HepG2 (cell line): ENCODE measurements around the gene LAMP1. TPM values are rescaled to one million over a fixed set of nuclear protein-coding genes. Genes with fewer than 3 reads are reported as not detected.

Experiments
- ATAC-seq: fragments of 200-7000 bp; cut with Tn5 transposase; 3 replicates; pipeline ENCODE4 v1.9.1; 2020; ENCODE audit warnings: mild to moderate bottlenecking, moderate library complexity
- BruUV-seq: library from RNA; stranded (reverse); fragments of 400-500 nt; replicated peaks from 2 replicates; lab custom pipeline; 2021; lab: Mats Ljungman, UMichigan
- CTCF ChIA-PET: fragments of 300-600 bp; formaldehyde crosslinking; extraction: SDS; loops from one replicate; lab custom pipeline; 2021; ENCODE audit warnings: low total read pairs, inconsistent platforms, low intra/inter-chr PET ratio; lab: Yijun Ruan, JAX
- POLR2A ChIA-PET: fragments of 350-600 bp; sonication (Branson Sonifier 250); formaldehyde crosslinking; loops from one replicate; lab custom pipeline; 2020; ENCODE audit warnings: antibody characterized with exemption, inconsistent platforms; lab: Yijun Ruan, JAX
- DNase-seq: peaks from one replicate; pipeline ENCODE4 v3.0.0-alpha.2; 2015; ENCODE audit warnings: low spot score
- FAIRE-seq: peaks from 3 replicates; lab custom pipeline; 2011; peaks lifted over from hg19 to GRCh38; lab: Jason Lieb, UNC
- H2AFZ ChIP-seq: one replicate; pipeline ENCODE4 v1.6.1; 2011; ENCODE audit warnings: low read length, inconsistent platforms
- H3K27ac ChIP-seq: fragments of 300-600 bp; 3 replicates; pipeline ENCODE4 v1.8.0; 2011; ENCODE audit warnings: mixed run types, mild to moderate bottlenecking, mixed read lengths, low read length, inconsistent platforms; ENCODE audit not compliant: insufficient read depth; ENCODE audit errors: extremely low read length
- H3K27me3 ChIP-seq, 2 experiments: fragments of 200-600 bp in 1 of 2; 2 replicates in 1 of 2; 3 replicates in 1 of 2; pipeline versions ENCODE4 v1.6.0 to v1.8.0; 2011; ENCODE audit warnings: low read length in 2 of 2, mild to moderate bottlenecking in 2 of 2, moderate library complexity in 2 of 2, inconsistent platforms in 1 of 2; ENCODE audit not compliant: insufficient read depth in 2 of 2, control insufficient read depth in 1 of 2
- H3K36me3 ChIP-seq, 2 experiments: fragments of 200-600 bp in 1 of 2; replicated peaks in 1 of 2; 2 replicates in 1 of 2; 3 replicates in 1 of 2; pipeline versions ENCODE4 v1.5.1 to v1.8.0; 2011; ENCODE audit warnings: low read length in 2 of 2, inconsistent platforms in 1 of 2; ENCODE audit not compliant: insufficient read depth in 2 of 2, control insufficient read depth in 1 of 2
- H3K4me1 ChIP-seq: 2 replicates; pipeline ENCODE4 v1.5.1; 2012; ENCODE audit warnings: low read length, inconsistent platforms; ENCODE audit not compliant: insufficient read depth
- H3K4me2 ChIP-seq: 2 replicates; pipeline ENCODE4 v1.6.0; 2011; ENCODE audit warnings: low read depth, low read length, inconsistent platforms
- H3K4me3 ChIP-seq, 3 experiments: fragments of 200-600 bp in 1 of 3; sonication (generic), shearing (Covaris generic) in 1 of 3; replicated peaks in 1 of 3; 2 replicates each; pipeline ENCODE4 v1.5.1; 2011 to 2016; ENCODE audit warnings: low read length in 3 of 3, inconsistent platforms in 2 of 3, low read depth in 2 of 3, mild to moderate bottlenecking in 2 of 3, control low read depth in 1 of 3, mixed read lengths in 1 of 3; ENCODE audit not compliant: insufficient read depth in 1 of 3
- H3K79me2 ChIP-seq: one replicate; pipeline ENCODE4 v1.6.1; 2011; ENCODE audit warnings: low read length, inconsistent platforms; ENCODE audit not compliant: insufficient read depth
- H3K9ac ChIP-seq: 2 replicates; pipeline ENCODE4 v1.6.0; 2011; ENCODE audit warnings: mild to moderate bottlenecking, low read depth, low read length, inconsistent platforms; ENCODE audit not compliant: insufficient read depth
- H3K9me3 ChIP-seq: 2 replicates; pipeline ENCODE4 v1.5.1; 2012; ENCODE audit warnings: mild to moderate bottlenecking, low read length
- H4K20me1 ChIP-seq: 2 replicates; pipeline ENCODE4 v1.6.0; 2011; ENCODE audit warnings: inconsistent platforms, mild to moderate bottlenecking, low read length, moderate library complexity; ENCODE audit not compliant: insufficient read depth
- EED ChIP-seq: sonication (generic); formaldehyde crosslinking; IDR thresholded peaks from 2 replicates; pipeline ENCODE4 v1.5.0; 2020; ENCODE audit warnings: mild to moderate bottlenecking, missing genetic modification reagents
- FOXK2 ChIP-seq: fragments of 450-650 bp; IDR thresholded peaks from 2 replicates; pipeline ENCODE4 v1.6.1; 2016
- GABPB1 ChIP-seq: IDR thresholded peaks from 2 replicates; pipeline ENCODE4 v1.6.1; 2016; ENCODE audit warnings: mild to moderate bottlenecking, missing genetic modification reagents, moderate library complexity, missing compliant biosample characterization
- HNRNPK ChIP-seq: fragments of 200-400 bp; formaldehyde crosslinking; IDR thresholded peaks from 2 replicates; pipeline ENCODE4 v1.6.1; 2018; ENCODE audit warnings: low read length, low read depth, moderate library complexity, mild to moderate bottlenecking; ENCODE audit not compliant: poor library complexity, severe bottlenecking
- HOXA3 ChIP-seq: sonication (generic); formaldehyde crosslinking; IDR thresholded peaks from 2 replicates; pipeline ENCODE4 v1.5.0; 2020; ENCODE audit warnings: missing genetic modification reagents
- KLF12 ChIP-seq: sonication (generic); formaldehyde crosslinking; IDR thresholded peaks from 2 replicates; pipeline ENCODE4 v1.4.0; 2020; ENCODE audit warnings: missing genetic modification reagents, borderline replicate concordance
- MAFK ChIP-seq, 2 experiments: IDR thresholded peaks in 1 of 2; conservative IDR thresholded peaks in 1 of 2; 2 replicates each; pipeline ENCODE4 v1.6.1; 2011; ENCODE audit warnings: improper control_type of control experiment in 2 of 2, low read length in 2 of 2
- NFKB2 ChIP-seq: sonication (generic); formaldehyde crosslinking; IDR thresholded peaks from 2 replicates; pipeline ENCODE4 v1.4.0; 2020; ENCODE audit warnings: missing genetic modification reagents, borderline replicate concordance
- ZFY ChIP-seq: sonication (generic); formaldehyde crosslinking; IDR thresholded peaks from 2 replicates; pipeline ENCODE4 v1.4.0; 2020; ENCODE audit warnings: missing genetic modification reagents
- ZNF18 ChIP-seq: sonication (generic); formaldehyde crosslinking; IDR thresholded peaks from 2 replicates; pipeline ENCODE4 v1.8.0; 2022; ENCODE audit warnings: mild to moderate bottlenecking, missing genetic modification reagents; ENCODE audit not compliant: insufficient replicate concordance
- ZNF580 ChIP-seq: IDR thresholded peaks from 2 replicates; pipeline ENCODE4 v1.6.1; 2016; ENCODE audit warnings: low read depth, borderline replicate concordance
- ZNF747 ChIP-seq: sonication (generic); formaldehyde crosslinking; IDR thresholded peaks from 2 replicates; pipeline ENCODE4 v1.8.1; 2023; ENCODE audit warnings: missing genetic modification reagents, mild to moderate bottlenecking, borderline replicate concordance
- ZSCAN22 ChIP-seq: sonication (generic); formaldehyde crosslinking; IDR thresholded peaks from 2 replicates; pipeline ENCODE4 v1.4.0; 2020; ENCODE audit warnings: mild to moderate bottlenecking, missing genetic modification reagents
- WGBS: methylation state at CpG from one replicate; pipeline ENCODE4 v1.1.6; 2017; ENCODE audit warnings: low lambda C conversion rate; 5-methylcytosine and 5-hydroxymethylcytosine counted together
- in situ Hi-C: cut with HindIII; loops from 2 replicates; pipeline ENCODE4 v1.10.0; 2017; ENCODE audit warnings: low pct_unique_long_range_greater_than_20kb; ENCODE audit not compliant: extremely low pct_ligation_motif_present
- intact Hi-C: fragments of 100-400 bp; cut with micrococcal nuclease; formaldehyde crosslinking; loops from one replicate; pipeline ENCODE4 v1.10.0; 2022; ENCODE audit not compliant: unreplicated experiment
- polyA plus RNA-seq, 8 experiments: library from polyadenylated mRNA; depleted of rRNA in 3 of 8; stranded (reverse) in 7 of 8; unstranded in 1 of 8; fragments of >200 nt; fragmentation: Illumina TruSeq in 4 of 8; extraction: Trizol in 4 of 8; gene quantifications; 2 replicates each; pipeline versions ENCODE4 v1.2.1 to v1.2.3, GENCODE V29; 2011 to 2016; ENCODE audit warnings: low read depth in 4 of 8, missing spikeins in 1 of 8, mixed read lengths in 1 of 8; ENCODE audit not compliant: insufficient read depth in 1 of 8
- total RNA-seq, 5 experiments: library from RNA; depleted of rRNA; stranded (reverse); fragments of >200 nt; fragmentation: Illumina TruSeq; extraction: Trizol; gene quantifications; 2 replicates each; pipeline ENCODE4 v1.2.3, GENCODE V29; 2016; ENCODE audit warnings: low read depth in 1 of 5
- TF ChIP-seq, protein P1 (sequence below): sonication (generic); formaldehyde crosslinking; IDR thresholded peaks from 2 replicates; pipeline ENCODE4 v1.4.0; 2020; ENCODE audit warnings: missing genetic modification reagents
- TF ChIP-seq, protein P2 (sequence below): sonication (generic); formaldehyde crosslinking; IDR thresholded peaks from 2 replicates; pipeline ENCODE4 v1.5.0; 2020; ENCODE audit warnings: missing genetic modification reagents
- TF ChIP-seq, protein P3 (sequence below): sonication (generic); formaldehyde crosslinking; IDR thresholded peaks from 2 replicates; pipeline ENCODE4 v1.5.1; 2020; ENCODE audit warnings: mild to moderate bottlenecking, missing genetic modification reagents, moderate library complexity

LAMP1 gene
- total and polyA plus RNA-seq, 2 of the 13 experiments (the other 11 are each of a cell fraction or from before 2014, with no cell fraction given), result 103 to 112 TPM

- TF ChIP-seq, protein P1, sequence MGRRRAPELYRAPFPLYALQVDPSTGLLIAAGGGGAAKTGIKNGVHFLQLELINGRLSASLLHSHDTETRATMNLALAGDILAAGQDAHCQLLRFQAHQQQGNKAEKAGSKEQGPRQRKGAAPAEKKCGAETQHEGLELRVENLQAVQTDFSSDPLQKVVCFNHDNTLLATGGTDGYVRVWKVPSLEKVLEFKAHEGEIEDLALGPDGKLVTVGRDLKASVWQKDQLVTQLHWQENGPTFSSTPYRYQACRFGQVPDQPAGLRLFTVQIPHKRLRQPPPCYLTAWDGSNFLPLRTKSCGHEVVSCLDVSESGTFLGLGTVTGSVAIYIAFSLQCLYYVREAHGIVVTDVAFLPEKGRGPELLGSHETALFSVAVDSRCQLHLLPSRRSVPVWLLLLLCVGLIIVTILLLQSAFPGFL (CRISPR knock-in tag), result no peak
- TF ChIP-seq KLF12 (CRISPR knock-in tag), result no peak
- peak; percentile 76 for TF ChIP-seq HNRNPK
- peak; percentile 10; the same call in 1 of the 2 replicates for TF ChIP-seq ZFY (CRISPR knock-in tag)
- TF ChIP-seq MAFK (conservative IDR thresholded peaks at IDR 0.05 in 1 of 2, IDR thresholded peaks at IDR 0.05 in 1 of 2; ENCODE audit: low read length in 2 of 2), result 0 out of 4 replicates have a peak, but pooled peaks have one; percentile 20 to 21
- no peak for TF ChIP-seq EED (CRISPR knock-in tag)
- no peak for TF ChIP-seq FOXK2
Measured at GRCh38 chr13:113364311-113364889, 67.4 kb downstream of the LAMP1 start (continued).

GRCh38 chr13:113364901-113365582, 68.0 kb downstream of the LAMP1 start:
- ChIA-PET POLR2A (no interaction called here), CTCF (no interaction called here)
- Histone ChIP-seq H3K27me3 (peaks cover 6 to 24% of the 10 kb centered on the region in 2 experiments; a peak in 4 of 5 replicates), H3K4me3 (peak overlapping the region in 2 of 3 experiments; percentile 54 to 61; a peak in 3 of 6 replicates), H3K4me2 (peak overlapping the region; percentile 47), H3K36me3 (peaks cover 0 to 11% of the 10 kb centered on the region in 2 experiments; a peak in 1 of 5 replicates), H4K20me1 (peaks cover 15% of the 10 kb centered on the region; the same call in 1 of the 2 replicates), H3K27ac (peak overlapping the region; percentile 46), H3K4me1 (peaks cover 45% of the 10 kb centered on the region), H3K79me2 (peaks cover 20% of the 10 kb centered on the region), H3K9me3 (no peaks in the 10 kb centered on the region), H2AFZ (no peak overlapping the region), H3K9ac (peak overlapping the region; percentile 52; the same call in 1 of the 2 replicates)
- ATAC-seq (no peak), DNase-seq (no peak), FAIRE-seq (no peak)
- TSS peak; percentile 52 for BruUV-seq
- intact Hi-C loops, result loop anchor here (5.0 kb wide), 1 partner anchor 68 kb away; the partner anchor contains the start of gene LAMP1
- in situ Hi-C loops, result no loop called here
- 92% methylated on average over 27 of the region's 41 CpGs for WGBS
- TF ChIP-seq ZNF747 (CRISPR knock-in tag) (no peak), GABPB1 (CRISPR knock-in tag) (no peak; the same call in 1 of the 2 replicates), ZSCAN22 (CRISPR knock-in tag) (no peak), ZNF18 (CRISPR knock-in tag) (no peak), ZNF580 (CRISPR knock-in tag) (no peak), NFKB2 (0 out of 2 replicates have a peak, but pooled peaks have one; percentile 27), HOXA3 (CRISPR knock-in tag) (0 out of 2 replicates have a peak, but pooled peaks have one; percentile 18)
- TF ChIP-seq, protein P2, sequence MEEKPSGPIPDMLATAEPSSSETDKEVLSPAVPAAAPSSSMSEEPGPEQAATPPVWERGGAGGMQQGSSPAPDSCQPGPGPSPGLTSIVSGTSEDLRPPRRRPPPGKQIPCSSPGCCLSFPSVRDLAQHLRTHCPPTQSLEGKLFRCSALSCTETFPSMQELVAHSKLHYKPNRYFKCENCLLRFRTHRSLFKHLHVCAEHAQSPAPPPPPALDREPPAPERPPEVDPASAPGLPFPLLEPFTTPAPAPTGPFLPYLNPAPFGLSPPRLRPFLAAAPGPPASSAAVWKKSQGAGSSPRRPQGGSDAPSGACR (CRISPR knock-in tag), result no peak
- TF ChIP-seq, protein P3, sequence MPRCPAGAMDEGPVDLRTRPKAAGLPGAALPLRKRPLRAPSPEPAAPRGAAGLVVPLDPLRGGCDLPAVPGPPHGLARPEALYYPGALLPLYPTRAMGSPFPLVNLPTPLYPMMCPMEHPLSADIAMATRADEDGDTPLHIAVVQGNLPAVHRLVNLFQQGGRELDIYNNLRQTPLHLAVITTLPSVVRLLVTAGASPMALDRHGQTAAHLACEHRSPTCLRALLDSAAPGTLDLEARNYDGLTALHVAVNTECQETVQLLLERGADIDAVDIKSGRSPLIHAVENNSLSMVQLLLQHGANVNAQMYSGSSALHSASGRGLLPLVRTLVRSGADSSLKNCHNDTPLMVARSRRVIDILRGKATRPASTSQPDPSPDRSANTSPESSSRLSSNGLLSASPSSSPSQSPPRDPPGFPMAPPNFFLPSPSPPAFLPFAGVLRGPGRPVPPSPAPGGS, result 0 out of 2 replicates have a peak, but pooled peaks have one; percentile 24
